Stimulated activated CD8-positive, alpha-beta memory T cell treated with anti-CD3 and anti-CD28 coated beads, Interleukin-7, amount 100 ng/mL, for 4 hours (primary cell): ENCODE data around the gene SLC36A2.
"Not testable (repeated sequence)": the region's sequence is repeated elsewhere in the genome, so short reads cannot be mapped to it uniquely, and the experiment has no call there.

Source experiments
- DNase-seq, 2 donors: peaks; one replicate each; pipeline ENCODE4 v3.0.0-alpha.2; 2020; ENCODE audit warnings: low read depth in 2 of 2

SLC36A2 gene

DNA sequence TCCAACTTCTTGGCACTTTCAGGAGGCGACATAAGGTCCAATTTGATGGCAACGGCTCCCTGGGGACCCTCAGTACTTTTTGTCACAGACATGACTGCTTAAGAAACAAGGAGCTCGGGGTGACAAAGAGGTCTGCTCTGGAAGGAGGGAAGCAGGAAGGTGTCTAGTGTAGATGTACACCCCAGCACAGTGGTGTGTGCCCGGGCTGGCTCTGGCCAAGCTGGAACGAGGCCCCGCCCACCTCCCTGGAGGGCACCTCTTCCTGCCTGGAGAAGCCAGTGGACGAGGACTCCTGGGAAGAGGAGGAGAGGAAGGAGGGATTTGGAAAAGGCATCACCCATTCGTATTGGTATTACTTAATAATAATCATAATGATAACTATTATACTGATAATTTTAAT, at the start of gene SLC36A2:
Gene SLC36A2 (minus strand): TSS at position 191 of the 400 bp plus-strand sequence. CDS start 99 bp downstream, at position 92.
- DNase-seq = no peak

DNA sequence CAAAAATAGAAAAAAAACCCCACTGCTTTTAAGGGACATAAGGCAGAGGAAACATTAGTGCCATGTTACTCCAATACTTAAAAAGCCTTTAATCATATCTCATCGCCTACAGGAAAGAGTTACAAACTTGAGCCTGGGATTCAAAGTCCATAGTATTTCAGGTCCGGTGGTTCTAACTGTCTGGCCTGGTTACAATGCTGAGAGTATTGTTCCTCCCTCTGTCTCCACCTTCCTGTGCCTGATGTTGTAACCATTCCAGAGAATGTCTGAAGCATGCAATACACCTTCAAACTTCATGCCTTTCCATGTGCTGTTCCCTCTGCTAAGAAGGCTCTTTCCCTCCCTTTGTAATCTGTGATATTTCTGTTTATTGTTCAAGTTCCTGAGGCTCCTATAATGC, 41.6 kb upstream of the SLC36A2 start:
- no peak for DNase-seq

DNA sequence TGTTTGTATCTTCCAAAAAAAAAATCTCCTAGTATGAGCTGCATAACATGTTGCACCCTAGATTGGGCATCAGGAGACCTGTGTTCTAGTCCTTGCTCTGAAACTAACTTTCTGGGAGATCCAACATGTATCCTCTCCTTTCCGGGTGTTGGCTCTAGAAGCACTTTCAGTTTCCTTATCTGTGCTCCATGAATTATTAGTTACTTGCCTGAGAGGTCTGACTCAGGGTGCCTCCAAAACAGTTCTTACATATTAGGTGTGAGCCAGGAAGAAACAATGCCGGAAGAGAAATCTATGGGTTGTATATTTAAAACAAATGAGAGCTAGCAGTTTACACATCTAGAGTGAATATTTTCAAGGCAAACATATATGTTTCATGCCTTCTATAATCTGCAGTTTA, 36.7 kb upstream of the SLC36A2 start:
- no peak for DNase-seq

DNA sequence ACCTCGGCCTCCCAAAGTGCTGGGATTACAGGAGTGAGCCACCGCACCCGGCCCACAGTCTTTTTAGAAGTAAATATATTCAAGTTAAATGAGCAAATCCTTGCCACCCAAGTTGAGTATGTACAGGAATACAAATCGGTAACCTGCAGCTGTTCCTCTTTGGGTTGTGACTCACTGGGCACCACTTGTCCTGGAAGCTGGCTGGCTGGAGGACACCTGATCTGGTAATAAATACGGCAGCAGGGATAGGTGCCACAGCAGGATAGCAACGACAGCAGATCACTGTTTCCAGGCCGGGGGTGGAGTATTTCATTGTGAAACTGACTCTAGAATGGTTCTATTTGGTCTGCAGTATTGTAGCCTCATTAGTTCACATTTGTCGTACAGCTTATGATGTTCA, 35.7 kb upstream of the SLC36A2 start:
- DNase-seq = no peak

DNA sequence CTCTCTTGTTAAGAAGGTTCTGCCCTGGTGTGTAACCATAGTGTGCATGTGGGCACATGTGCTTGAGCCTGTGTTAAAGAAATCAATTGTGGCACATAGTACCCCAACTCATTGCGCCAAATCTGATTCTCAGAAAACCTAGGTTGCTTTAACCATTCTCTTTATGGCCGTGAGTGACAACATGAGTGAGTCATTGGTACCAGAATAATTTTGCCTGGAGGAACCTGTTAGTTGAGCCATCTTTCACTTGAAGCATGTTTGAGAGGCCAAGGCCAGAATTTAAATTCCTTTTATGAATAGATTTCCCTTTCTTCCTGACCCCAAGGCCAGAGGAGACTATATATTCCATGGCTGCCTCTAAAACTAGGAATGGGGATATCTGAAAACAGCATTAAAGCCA, 35.2 kb upstream of the SLC36A2 start:
- no peak for DNase-seq

DNA sequence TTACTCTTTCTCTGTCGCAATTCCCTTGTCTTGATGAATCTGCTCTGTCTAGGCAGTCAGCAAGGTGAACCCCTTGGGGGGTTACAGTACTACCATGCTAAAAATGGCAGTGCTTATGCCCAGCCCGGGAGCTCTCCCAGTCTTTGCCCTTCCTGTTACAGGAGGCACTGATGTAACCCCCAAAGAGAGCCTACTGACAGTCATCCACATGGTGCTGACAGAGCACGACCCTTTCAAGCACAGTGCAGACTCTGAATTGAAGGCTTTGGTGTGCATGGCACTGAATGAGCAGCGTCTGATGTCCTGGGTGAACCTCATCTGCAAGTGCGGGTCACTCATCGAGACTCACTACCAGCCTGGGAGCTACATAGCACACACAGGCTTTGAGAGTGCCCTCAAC, 34.5 kb upstream of the SLC36A2 start:
- no peak for DNase-seq

DNA sequence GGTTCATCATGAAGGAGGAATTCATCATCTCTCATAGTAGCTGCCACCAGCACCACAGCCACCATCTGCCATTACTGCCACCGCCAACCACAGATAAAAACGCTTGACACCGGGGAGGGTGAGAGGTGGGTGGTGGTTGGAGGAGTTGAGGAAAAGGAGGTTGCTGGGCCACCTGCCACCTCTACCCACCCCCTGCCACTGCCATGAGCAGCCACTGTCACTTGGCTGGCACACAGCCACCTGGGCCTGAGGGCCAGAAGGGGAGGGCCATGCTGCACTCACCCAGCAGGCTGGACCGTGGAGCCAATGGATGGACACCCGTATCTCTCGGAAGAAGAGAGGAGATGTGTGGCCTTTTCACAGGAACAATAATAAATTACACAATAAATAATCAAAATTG, 31.3 kb upstream of the SLC36A2 start:
- DNase-seq = no peak

DNA sequence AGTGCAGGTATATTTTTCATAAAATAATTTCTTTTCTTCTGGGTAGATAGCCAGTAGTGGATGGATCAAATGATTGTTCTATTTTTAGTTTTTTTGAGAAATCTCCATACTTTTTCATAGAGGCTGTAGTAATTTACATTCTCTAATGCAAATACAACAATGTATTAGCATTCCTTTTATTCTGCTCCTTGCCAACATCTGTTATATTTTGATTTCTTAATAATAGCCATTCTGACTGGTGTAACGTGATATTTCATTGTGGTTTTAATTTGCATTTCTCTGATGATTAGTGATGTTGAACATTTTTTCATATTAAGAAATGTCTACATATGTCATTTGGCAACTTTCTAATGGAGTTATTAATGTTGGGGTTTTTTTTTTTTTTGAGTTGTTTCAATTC, 27.2 kb upstream of the SLC36A2 start:
- no peak for DNase-seq

DNA sequence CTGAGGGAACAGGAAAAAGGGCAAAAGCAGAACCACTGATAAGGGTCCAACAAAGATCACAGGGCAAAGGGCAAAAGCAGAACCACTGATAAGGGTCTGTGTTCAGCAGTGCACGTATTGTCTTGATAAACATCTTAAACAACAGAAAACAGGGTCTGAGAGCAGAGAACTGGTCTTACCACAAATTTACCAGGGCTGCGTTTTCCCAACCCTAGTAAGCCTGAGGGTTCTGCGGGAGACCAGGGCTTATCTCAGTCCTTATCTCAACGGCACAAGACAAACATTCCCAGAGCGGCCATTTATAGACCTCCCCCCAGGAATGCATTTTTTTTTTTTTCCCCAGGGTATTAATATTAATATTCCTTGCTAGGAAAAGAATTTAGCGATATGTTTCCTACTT, 19.7 kb upstream of the SLC36A2 start:
- DNase-seq = not testable (repeated sequence)

DNA sequence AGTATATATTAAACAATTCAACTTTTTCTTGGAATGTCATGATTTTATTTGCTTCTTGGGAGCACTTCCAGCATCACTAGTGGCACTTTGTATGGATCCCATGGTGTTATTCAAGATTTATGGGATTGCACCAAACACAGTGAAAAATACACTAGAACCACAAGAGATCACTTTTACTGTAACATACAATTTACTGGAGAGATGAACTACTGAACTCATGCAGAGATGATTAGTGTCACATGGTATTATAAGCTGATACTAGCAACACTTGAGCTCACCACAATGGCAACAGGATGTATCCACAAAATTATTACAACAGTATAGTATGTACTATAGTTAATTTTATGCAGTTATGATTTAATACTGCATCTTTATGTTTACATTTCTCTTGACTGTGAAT, 16.3 kb upstream of the SLC36A2 start:
- no peak for DNase-seq

DNA sequence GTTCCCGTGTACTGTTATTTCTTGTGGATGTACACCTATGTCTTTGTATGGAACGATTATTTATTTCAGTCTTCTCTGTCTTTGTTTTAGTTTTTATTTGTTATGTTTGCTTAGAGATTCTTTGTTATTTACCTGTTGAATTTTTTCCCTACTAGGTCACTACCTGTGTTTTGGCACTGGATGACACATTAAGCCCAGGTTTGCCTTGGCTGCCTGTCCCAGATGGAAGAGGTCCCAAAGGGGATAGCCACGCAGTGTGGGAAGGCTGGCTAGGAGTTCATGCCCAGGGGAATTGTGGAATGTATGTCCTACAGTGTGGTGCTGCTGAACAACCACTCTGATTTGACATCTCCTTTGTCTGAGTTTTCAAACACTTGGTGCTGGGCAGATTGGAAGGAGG, 15.6 kb upstream of the SLC36A2 start:
- DNase-seq = no peak

DNA sequence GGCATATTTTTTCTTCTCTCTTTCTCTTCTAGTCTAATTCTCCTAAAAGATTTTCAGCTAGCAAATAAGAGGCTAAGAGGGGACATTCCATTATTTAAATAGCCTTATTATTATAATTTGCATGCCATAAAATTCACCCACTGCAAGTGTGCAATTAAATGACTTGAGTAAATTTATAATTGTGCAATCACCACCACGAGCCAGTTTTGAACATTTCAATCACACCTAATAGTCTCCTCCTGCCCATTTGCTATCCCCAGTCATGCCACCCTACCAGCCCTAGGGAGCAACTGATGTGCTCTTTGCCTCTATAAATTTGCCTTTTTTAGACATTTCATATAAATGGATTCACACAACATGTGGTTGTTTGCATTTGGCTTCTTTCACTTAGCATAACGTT, 12.0 kb upstream of the SLC36A2 start:
- no peak for DNase-seq

DNA sequence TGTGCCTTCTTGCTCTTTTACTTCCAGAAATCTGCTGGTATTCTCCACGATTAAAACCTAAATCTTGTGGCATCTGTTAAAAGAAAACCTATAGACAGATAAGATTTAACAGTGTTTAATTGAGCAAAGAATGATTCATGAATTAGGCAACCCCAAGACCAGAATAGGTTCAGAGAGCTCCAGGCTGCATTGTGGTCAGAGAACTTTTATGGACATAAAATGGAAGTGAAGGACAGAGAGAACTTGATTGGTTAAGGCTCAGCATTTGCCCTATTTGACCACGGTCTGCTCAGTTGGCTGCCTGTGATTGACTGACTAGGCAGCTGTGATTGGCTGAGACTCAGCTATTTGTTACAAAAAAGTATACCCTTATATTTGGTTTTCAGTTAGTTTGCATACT, 10.4 kb upstream of the SLC36A2 start:
- no peak for DNase-seq

DNA sequence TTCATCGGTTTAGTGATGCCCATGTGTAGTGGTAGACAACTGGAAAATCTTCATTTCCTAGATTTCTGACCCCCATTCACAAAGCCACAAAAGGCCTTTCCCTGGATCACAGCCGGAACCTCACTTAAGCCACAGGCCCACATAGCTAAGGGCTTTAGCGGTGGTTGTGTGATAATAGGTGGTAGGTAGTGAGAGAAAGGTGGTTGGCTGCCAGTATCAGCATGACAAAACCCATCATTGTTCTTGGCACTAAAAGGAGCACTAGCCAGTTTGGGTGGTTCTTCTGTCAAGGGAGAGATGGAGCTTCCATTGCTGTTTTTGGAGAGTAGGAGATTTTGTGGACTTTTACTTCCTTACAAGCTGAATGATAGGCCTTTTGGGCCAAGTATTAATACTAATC, 9.7 kb upstream of the SLC36A2 start:
- no peak for DNase-seq

DNA sequence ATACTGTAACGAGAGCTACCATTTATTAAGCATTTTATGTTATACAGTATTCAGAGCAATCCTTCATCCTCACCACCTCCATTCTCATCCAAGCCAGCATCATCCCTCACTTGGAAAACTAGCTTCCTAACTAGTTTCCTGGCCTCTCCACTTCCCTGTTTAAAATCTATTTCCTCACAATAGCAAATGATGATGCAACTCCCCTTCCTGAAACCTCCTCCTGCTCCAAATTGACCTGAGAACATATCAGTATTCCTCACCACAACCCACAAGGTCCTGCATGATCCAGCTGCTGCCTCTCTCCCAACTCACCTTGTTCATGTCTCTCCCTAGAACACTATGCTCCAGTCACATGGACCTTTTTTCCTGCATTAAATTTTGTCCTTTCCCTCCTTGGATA, 4.3 kb upstream of the SLC36A2 start:
- no peak for DNase-seq

DNA sequence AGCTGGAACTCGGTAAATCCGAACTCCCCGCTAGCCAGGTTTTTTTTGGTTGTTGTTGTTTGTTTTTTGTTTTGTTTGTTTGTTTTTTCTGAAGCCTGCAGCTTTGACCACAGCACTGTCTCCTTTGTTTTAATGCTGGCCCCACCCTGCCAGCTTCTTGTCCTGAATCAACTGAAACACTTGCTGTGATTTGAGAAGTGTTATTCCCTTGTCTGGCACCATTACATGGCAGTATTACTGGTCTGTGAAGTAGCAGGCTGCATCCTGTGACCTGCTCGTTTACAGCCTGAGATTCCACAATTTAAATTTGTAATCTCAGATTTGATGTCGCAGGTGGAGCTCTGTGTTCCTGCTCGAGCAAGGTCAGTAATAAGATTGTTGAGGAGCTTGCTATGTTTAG, 1.4 kb upstream of the SLC36A2 start:
- no peak for DNase-seq

DNA sequence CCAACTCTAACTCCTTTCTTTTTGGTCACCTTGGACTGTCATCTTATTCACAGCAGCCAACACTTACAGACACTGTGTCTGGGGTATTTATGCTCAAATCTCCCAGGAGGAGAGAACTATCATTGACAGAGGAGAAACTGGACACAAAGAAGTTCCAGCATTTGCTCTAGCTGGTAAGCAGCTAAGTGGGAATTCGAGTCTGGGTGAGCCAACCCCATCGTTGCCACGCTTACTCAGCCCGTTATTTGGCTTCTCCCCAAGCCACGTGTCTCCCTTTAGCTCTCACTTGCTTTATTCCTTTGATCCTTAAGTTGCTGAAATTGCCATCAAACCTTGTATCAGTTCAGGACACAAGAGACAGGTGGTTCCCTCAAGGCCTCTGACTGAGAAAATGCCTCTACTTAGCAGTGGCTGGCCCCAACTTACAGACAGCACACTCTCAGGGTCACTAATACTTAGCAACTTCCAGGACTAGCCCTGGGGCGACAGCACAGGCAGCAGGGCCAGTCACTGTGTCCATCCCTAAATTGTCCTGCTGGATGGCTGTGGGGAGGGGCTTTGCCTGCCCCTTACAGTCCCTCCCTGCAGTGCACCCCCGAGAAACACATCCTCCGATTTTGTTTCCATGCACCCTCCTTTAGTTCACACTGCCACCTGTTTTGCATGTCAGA, 1.4 kb downstream of the SLC36A2 start:
- no peak for DNase-seq

DNA sequence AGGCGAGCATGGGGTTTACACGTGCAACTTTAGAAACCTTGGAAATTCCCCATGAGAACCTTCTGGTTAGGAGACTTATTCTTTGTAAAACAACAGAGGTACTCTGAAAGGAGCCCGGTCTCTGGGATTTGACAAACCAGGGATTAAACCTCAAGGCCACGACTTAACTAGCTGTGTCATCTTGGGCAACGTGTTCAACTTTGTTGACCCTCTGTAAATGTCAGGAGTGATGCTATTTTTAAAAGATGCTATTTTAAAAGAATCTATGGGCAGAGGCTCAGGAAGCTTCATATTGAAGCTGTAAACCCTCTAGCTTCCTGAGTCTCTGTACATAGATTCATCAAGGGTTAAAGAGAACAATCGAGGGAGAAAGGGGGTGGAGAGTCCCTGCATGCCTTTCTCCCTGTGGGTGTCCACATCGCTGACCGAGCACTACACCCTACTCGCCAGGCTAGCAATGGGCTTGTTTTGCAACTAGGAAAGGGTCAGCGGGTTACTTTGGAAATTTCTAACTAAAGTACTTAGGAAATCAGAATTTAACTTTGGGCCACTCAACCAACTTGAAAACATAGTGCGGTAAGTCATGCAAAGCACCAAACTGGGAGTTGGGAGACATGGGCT, 2.1 kb downstream of the SLC36A2 start:
- DNase-seq = no peak

DNA sequence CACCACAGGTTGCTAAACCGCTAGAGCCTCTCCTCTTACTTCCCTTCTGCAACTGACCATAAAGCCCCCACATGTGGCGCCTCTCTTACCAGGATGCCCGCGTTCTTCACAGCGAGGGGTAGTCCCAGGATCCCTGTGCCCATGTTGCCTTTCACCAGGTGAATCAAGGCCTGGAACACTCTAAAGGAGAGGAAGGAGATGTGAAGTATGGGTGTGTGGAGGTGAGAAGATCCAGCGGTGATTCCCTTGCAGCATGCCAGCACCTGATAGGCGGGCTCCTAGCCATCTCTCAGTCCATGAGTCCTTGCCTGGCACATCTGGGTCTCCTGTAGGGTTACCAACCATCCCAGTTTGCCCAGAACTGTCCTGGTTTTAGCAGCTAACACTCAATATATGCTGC, 3.3 kb downstream of the SLC36A2 start:
- DNase-seq = no peak

DNA sequence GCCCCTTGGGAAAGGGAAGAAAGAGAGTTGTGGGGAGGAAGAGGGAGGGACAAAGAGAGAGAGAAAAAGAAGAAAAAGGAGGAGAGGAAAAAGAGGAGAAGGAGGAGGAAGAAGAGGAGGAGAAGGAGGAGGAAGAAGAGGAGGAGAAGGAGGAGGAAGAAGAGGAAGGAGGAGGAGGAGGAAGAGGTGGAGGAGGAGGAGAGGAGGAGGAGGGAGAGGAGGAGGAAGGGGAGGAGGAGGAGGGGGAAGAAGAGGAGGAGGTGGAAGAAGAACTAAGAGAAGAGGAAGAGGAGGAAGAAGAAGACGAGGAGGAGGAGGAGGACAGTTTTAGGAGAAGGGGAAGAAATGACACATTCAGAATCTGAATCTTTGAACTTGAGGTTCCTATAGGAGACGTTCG, 7.4 kb downstream of the SLC36A2 start:
- DNase-seq = no peak

DNA sequence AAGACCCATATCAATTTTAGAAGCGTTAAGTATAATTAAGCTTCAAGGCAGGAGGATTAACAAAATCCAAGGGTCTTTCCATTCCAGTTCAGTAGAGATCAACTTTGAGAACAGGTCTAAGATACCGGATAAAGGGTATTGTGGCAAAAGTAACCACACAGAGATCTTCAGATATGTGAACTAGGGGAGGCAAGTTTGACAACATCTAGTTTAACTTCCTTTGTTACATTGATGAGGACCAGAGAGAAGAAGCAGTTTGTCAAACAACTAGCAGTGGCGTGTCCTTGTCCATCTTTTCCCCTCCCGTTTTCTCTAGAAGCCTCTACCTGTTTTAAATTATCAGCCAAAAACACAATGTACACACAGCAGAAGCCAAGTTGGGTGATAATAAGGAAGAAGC, 8.6 kb downstream of the SLC36A2 start:
- no peak for DNase-seq

DNA sequence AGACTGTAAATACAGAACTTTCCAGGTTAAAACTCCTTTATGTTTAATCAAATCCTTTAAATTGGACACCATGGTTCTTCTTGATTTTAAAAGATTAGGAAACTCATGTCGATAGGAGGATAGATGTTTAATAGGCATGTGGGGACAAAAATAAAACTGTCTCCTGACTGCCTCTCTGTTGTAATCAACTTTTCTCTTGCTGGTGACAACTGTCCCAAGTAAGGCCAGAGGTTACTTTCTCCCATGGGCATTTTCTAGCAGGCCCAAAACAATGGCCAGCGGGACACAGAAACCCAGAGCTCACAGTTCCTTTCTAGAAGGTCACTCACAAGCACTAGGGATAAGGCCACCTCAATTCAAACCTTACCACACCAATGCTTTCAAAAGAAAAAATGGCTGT, 14.5 kb downstream of the SLC36A2 start:
- no peak for DNase-seq

DNA sequence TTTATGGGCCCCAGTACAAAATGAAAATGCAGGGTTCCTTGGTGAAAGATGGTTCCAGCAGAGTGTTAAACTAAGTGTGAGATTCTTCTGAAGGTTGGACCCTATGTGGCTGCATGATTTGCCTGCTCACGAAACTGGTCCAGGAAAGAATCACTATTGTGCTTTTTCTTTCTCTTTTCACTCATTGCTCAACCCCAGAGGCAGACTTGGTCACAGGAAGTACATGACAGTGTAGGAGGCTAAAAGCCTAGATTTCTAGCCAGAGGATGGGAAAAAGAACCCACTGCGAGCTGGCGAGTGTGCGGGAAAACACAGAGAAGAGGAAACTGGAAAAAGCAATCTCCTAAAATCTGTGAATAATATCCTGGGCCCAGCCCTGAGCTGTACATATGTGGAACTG, 18.6 kb downstream of the SLC36A2 start:
- DNase-seq = no peak

DNA sequence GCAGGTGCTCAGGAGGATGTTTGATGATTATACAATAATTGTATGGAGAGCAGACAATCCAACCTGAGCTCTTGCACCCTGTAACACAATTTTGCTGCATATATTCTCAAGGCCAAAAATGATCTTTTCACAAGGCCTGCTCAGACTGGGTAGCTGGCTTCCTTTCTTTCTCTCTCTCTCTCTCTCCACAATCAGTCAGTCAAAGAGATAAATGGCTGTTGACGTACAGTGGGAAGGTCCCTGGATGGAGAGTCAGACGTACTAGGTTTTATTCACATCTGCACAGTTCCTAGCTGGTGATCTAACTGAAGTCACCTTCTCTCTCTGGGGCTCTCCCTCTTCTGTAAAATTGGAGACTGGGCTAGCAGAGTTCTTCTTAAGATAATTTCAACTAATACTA, 19.8 kb downstream of the SLC36A2 start:
- DNase-seq = no peak
